GM21528 (cell line): ENCODE data around the gene ABT1.
"Not testable (repeated sequence)": the region's sequence is repeated elsewhere in the genome, so short reads cannot be mapped to it uniquely, and the experiment has no call there.

Experiments
- ATAC-seq: cut with Tn5 transposase; IDR thresholded peaks from one replicate; pipeline ENCODE4 v1.9.1; 2021; ENCODE audit warnings: mild to moderate bottlenecking, moderate library complexity; ENCODE audit not compliant: unreplicated experiment, low FRiP score

ABT1 gene

DNA sequence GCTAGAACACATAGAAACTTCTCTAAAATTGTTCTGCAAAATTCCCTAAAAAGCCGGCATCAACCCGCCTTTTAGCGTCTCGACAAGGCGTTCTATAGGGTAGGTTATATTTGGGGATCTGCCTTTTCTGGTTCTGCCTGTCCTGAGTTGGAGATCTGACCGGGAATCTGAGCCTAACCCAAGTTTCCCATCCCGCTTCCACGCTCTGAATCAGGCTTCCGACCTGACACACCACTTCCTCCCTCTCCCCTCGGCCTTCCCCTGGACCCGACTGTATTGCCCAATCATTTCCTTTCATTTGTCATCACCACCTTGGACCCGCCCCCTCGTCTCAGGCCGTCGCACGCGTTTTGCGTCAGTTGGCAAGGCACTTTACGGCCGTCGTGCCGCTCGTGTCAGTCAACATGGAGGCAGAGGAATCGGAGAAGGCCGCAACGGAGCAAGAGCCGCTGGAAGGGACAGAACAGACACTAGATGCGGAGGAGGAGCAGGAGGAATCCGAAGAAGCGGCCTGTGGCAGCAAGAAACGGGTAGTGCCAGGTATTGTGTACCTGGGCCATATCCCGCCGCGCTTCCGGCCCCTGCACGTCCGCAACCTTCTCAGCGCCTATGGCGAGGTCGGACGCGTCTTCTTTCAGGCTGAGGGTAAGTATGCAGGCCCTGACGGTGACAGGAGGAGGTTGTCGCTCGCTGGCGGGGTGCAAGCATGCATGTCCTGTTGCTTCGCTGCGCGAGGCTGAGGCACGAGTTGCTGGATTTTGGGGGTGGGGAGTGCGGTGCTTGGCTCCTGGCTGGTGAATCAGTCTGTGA is at the start of gene ABT1:
Gene ABT1 (plus strand): TSS at position 375 of the 810 bp plus-strand sequence. CDS start 30 bp downstream, at position 405.
- peak; percentile 80 for ATAC-seq

DNA sequence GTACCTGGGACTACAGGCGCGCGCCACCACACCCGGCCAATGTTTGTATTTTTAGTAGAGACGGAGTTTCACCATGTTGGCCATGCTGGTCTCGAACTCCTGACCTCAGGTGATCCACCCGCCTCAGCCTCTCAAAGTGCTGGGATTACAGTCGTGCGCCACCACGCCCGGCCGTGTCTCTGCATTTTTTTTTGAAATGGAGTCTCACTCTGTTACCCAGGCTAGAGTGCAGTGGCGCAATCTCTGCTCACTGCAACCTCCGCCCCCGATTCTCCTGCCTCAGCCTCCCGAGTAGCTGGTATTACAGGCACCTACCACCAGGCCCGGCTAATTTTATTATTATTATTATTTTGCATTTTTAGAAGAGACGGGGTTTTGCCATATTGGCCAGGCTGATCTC is 49.4 kb upstream of the ABT1 start:
- ATAC-seq = not testable (repeated sequence)

DNA sequence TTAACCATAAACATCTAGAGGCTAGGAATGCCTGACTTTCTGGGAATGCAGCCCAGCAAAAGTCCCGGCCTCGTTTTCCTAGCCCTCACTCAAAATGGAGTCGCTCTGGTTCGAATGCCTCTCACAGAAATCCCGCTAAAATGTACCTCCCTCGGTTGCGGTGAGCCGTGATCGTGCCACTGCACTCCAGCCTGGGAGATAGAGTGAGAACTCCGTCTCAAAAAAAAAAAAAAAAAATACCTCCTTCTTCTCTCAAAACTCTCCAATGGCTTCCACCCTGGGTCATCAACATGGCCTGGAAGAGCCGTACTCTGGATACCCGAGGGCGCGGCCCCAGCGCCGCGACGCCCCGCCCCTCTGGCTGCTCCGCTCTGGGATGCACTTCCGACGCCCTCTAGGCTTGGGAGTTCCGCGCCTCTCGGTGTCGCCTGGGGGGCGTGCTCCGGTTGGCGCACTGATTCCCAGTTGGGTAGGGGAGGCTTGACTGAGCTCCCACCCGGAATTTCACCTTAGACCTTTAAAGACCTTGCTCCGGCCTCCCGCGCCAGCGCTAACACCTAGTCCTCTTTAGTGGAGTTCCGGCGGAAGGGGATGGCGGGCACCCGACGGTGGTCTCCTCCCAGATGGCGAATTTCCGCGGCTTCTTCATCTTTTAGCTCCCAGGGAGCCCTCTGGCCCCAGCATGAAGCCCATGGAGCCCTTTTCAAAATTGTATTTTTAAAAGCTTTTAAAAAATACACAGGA is 46.3 kb upstream of the ABT1 start:
- ATAC-seq = no peak

DNA sequence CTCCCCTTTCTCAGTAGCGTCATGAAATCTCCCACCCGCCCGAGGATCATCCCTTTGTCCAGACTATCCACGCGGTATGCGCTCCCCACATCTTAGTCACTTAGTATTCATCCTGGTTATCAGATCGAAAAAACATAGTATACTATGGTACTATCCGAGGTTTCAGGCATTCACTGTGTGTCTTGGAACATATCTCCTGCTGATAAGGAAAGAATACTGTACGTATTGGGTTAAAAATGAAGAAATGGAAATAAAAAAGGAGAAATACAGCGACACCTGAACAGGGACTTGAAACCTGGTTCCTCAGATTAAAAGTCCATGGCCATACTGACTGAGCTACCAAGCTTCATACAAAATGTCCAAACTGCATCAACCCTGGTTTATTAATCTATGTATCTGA is 44.5 kb upstream of the ABT1 start:
- ATAC-seq = no peak

DNA sequence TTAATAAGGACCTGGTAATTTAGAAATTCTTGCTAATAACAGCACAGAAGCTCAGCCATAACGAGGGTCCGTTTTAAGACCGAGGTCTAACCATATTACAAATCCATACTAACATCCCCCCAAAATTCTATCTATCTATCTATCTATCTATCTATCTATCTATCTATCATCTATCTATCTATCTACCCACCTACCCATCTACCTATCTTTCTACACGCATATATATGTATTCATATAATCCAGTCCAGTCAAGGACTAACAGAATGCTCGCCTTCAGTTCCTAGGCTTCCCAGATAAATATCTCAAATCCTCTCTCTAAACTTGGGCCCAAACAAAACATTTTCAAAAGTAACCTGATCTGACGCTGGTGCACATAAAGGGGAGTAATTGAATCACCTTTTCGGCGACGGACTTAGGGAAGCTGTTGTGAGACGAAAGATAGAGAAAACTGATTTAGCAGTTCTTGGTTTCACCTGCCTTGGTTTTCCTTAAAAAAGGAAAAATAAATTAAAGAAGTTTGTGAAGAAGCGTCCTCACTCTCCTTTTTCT is 44.0 kb upstream of the ABT1 start:
- ATAC-seq = no peak

DNA sequence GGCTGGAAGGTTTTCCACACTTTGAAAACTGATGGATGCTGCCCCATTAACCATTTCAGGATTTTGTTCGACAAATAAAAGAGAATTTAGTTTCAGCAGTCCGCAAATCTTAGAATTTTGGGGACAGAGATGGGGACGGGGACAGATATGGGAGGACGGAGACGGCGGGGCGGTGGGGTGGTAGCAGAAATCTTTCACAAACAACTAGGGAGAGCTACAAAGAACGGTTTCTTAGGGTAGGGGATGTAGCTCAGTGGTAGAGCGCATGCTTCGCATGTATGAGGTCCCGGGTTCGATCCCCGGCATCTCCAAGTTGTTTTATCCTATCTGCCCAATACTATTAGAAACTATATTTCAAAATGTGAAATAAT is 43.5 kb upstream of the ABT1 start:
- ATAC-seq = peak; percentile 48

DNA sequence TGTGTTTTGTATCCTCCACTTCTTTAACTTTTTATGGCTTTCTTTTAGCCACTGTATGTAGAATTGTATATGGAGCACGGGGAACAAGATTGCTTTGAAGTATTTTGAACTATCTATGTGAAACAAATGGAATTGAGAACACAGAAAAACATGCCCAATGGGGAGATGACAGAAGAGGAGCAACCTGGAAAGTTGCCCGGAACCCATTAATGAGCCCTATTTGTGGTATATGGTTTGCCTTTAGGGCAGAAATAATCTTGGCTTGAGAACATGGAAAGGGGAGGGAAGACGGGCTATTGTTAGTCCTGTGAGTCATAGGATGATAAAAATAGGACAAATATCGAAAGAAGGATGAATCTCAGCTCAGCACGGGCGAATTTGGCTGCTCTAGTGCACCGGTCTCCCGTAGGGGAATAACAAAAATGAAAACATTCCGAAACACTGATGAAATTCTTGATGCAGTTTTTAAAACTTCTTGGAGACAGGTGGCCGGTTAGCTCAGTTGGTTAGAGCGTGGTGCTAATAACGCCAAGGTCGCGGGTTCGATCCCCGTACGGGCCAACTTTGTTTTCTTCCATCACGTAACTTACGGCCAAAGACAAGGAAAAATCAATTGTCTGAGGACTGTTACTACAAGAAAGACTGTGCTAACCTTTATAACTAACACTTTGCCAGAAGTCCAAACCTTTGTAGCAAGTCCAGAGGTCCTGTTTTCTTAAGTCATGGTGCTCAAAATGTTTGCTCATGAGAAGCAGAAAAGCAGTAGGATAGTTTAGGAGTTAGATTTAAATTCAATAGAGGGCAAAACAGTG is 42.9 kb upstream of the ABT1 start:
- ATAC-seq = peak; percentile 40

DNA sequence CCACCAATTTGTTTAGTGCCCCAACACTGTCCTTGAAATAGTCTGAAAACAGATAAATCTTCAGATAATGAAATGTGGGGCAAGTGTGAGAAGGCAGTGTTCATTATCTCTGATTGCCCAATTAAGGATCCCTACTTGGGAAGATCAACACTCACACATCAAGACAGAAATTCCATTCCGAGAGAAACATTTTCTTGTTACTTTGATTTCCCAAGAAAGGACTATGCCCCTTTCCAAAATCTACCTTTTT is 42.4 kb upstream of the ABT1 start:
- no peak for ATAC-seq

DNA sequence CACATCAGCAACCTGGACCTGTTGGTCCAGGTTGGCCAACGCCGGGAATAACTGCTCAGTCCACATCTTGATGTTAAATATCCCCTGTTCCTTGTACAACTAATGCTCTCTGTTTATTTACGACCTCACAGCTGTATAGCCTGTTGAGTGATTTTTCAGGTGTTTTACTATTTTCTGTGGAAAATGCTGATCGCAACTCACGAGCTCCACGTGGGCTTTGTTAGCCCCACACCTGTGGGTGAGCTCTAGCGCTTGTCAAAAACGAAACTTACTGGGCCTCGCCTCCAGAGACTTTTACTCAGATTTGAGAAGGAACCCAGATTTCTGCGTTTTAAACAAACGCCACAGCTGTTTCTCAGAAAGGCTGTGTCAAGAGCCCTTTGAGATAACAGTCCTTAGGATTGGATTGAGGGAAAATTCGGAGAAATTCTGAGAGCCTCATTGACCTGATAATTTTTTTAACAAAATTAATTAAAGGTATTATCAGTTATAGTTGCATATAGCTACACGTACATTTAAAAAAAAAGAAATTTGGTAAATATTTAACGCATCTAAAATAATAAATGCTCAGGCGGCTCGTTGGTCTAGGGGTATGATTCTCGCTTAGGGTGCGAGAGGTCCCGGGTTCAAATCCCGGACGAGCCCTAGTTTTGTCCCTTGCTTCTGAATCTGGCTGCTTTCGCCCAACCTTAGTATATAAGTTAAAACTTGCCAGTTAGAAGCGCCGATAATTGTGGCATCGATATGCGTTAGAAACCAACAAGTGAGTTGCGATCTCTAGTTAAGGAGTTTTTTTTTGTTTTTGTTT is 41.9 kb upstream of the ABT1 start:
- ATAC-seq = no peak

DNA sequence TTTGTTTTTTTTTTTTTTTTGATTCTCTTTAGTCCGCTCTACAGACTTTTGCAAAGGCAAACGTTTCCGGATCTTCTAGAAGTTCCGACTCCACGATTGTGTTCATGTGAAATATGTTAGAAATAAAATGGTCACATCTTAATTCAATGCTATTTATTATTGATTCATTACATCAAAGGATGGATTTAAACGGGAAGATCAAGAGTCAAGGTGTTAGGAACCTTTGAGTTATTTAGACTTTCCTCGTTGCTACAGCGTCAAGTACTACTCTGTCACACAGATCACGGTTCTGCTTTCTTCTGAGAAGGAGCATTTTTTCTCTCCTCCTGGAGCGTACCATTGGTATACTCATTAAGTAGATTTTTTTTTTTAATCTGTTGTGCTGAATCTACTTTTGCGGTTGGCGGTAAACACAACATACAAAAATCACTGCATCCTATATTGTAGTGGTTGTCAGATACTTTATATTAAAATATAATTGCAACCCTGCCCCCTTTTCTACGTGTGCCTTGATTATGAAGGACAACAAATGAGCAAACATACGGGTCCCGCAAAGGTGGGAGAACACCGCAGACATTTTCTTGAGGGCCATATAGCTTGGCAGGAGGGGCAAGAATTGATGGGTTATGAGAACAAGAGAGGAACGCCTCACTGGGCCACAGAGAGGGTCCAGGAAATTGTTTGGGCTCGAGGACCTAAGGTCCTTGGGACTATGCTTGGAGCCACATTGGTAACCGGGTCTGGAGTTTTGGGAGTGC is 41.1 kb upstream of the ABT1 start:
- no peak for ATAC-seq

DNA sequence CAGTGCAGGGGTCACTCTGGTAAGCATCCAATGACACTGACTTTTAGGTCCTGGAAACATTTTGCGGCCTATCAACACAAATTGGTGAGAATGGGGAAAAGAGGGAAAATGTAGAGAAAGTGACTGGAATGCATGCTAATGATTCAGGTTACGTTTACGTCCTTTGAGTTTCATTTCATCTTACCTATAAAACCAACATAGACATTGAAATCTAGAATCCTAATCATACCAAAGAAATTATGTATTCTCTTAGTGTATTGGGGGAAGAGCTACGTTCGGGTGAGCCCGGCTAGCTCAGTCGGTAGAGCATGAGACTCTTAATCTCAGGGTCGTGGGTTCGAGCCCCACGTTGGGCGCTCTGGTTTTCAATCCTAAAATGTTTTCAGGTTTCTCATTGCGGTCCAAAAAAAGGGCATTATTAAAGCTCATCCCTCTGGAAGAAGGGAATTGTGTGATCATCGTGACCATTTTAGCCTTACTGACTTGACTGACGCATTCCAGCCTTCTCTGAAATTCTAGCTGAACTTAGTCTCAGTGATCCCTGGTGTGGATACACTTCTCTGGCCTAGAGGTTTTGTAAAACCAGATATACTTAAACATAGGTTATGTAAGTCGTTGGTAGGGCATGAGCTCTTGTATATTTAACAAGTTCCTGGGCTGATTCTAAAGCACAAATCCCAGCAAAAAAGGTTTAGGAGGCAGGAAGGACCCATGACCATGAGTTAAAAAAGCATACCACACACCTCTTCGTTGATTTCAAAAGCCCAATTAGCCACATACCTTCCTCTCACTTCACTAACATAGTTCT is 40.3 kb upstream of the ABT1 start:
- no peak for ATAC-seq

DNA sequence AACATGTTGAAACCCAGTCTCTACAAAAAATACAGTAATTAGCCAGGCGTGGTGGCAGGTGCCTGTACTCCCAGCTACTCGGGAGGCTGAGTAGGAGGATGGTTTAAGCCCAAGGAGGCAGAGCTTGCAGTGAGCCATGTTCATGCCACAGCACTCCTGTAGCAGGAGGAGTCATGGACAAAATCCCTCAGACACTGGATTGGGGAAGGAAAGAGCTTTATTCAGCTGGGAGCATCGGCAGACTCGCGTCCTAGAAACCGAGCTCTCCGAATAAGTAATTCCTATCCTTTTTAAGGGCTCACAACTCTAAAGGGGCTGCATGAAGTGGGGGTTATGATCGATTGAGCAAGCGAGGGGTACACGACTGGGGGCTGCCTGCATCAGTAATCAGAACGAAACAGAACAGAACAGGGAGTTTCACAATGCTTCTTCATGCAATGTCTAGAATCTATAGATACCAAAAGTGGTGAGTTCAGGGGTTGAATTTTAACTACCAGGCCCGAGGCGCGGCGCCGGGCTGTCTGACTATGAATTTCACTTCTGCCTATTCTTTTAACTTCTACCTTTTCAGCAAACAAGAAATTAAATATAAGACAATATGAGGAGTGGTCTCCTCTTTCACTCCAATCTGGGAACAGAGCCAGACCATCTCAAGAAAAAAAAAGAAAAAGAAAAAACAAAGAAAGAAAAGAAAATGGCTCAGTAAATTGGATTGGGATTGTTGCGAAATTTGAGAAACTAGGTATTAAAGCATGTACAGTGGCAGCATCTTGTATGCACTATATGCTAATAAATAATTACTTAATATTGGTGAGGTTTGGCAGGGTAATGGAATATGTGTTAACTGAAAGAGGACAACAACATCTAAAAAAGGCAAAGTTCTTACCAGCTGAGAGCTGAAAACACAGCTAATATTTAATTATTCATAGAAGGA is 35.0 kb upstream of the ABT1 start:
- no peak for ATAC-seq

DNA sequence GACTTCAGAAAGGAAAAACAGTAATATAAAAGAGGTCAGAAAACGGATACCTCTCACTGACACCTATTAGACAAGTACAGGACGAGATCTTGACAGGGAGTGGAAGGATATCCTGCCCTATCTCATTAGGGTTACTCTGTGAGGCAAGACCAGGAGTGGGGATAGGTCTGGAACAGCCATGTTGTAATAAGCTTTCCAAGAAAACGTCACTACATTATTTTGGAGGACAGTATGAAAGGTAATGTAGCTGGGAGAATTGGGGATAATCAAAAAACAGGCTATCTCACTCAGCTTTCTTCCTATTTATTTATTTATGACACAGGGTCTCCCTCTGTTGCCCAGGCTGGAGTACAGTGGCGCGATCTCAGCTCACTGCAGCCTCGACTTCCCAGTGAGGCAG is 33.3 kb upstream of the ABT1 start:
- ATAC-seq = no peak

DNA sequence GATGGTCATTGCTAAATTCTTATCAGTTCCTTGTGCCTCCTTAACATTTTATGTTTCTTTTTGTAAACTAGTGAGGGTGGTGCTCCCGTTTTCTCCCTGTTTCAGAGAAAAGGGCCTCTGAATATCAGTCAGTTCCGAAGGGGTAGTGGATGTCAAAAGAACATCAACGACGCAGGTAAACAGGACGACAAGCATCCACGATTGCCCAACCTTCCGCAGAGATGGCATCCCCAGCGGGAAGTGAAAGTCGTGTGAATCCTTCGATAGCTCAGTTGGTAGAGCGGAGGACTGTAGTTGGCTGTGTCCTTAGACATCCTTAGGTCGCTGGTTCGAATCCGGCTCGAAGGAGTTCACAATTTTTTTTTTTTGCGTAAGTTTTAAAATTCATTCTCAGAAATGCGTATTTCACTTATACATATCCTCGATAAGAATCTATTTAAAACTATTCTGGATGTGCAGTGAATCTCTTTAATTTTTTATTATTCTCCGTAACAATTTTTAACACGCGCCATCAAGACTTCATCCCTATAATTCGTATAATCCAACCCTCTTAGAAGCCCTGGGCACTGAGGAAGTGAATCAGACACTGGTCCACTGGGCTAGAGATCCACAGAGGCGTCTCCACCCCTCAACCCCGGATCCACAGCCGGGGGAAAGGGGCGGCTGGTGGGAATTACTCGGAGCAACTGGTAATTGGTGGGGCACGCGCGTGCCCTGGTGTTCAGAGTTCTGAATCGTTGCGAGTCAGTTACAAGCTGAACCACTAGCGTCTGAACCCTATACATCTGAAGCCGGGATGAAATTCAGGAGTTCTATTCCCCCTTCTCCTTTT is 27.9 kb upstream of the ABT1 start:
- peak; percentile 63 for ATAC-seq

DNA sequence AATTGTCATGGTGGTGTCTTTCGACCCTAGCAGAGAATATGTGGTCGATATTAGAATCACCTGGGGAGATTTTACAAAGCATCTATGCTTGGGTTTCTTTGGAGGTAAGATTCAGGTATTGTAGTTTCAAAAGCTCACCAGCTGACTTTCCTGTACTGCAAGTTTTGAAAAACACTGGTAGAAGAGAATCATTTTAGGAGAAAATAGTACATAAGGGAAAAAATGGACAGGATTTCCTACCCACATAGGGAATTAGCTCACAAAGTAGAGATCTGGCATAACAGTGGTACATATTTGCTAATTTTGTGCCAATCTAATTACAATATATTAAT is 27.4 kb upstream of the ABT1 start:
- ATAC-seq = no peak

DNA sequence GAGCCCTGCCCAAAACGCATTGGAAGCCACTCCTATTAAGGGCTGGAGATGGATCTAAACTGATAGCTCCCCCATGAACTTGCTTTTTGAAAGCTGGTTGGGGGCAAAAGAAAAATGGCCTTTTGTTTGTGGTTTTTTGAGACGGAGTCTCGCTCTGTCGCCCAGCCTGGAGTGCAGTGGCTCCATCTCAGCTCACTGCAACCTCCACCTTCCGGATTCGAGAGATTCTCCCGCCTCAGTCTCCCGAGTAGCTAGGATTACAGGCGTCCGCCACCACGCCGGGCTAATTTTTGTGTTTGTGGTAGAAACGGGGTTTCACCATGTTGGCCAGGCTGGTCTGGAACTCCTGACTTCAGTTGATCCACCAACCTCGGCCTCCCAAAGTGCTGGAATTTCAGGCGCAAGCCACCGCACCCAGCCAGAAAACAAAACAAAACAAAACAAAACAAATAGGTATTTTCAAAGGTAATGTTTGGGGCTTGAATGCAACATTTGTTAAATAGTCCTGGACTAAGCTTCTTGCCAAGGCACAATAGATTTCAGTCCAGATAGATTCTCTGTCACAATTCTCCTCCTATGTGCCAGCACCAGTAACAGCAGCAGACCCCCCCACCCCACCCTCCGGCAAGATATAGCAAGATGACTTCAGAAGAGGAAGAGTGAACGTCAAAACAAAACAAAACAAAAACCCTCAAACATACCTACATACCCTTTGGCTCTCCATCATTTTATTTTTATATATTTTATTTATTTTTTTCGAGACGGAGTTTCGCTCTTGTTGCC is 26.5 kb upstream of the ABT1 start:
- ATAC-seq = no peak
